Hepatocyte (in vitro differentiated cells): ENCODE measurements around the gene SHLD2.
"Not testable (repeated sequence)": the region's sequence is repeated elsewhere in the genome, so short reads cannot be mapped to it uniquely, and the experiment has no call there.

Experiments
- EZH2 ChIP-seq: fragments of 200-600 bp; sonication (generic); IDR thresholded peaks from 2 replicates; pipeline ENCODE4 v1.6.1; 2016; ENCODE audit warnings: antibody characterized with exemption, mild to moderate bottlenecking, borderline replicate concordance
- EZH2phosphoT487 ChIP-seq: fragments of 200-600 bp; sonication (generic); IDR thresholded peaks from one replicate; pipeline ENCODE4 v1.6.1; 2018; ENCODE audit warnings: antibody characterized with exemption, mild to moderate bottlenecking, low read depth, moderate library complexity; ENCODE audit not compliant: unreplicated experiment, severe bottlenecking
- TF ChIP-seq, protein P1 (sequence below): fragments of 200-600 bp; sonication (generic); IDR thresholded peaks from 2 replicates; pipeline ENCODE4 v1.5.1; 2016; ENCODE audit warnings: antibody characterized with exemption, mild to moderate bottlenecking; ENCODE audit not compliant: poor library complexity

DNA sequence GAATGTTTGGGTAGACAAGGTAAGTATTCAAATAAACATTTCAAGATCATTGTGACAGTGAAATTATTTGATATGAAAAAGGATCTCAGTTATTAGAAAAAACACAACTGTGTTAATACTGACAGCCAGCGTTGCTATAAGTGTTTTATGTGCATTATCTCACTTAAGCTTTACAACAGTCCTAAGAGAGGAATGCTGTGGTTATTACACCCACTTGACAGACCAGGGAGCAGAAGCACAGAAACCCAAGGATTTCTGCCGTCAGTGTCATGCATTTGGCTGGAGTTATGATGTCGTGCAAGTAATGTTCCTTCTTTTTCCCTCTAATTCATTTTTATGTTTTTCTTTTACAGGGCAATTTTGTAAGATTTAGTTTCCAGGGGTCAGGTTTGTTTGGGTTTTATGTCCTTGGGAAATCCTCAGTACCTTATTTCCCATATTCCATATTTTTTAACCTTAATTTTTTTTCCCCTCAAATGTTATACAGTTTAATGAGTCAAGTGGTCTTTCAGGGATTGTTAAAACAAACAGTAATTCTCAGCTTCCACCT lies 32.7 kb downstream of the SHLD2 start:
- TF ChIP-seq, protein P1, sequence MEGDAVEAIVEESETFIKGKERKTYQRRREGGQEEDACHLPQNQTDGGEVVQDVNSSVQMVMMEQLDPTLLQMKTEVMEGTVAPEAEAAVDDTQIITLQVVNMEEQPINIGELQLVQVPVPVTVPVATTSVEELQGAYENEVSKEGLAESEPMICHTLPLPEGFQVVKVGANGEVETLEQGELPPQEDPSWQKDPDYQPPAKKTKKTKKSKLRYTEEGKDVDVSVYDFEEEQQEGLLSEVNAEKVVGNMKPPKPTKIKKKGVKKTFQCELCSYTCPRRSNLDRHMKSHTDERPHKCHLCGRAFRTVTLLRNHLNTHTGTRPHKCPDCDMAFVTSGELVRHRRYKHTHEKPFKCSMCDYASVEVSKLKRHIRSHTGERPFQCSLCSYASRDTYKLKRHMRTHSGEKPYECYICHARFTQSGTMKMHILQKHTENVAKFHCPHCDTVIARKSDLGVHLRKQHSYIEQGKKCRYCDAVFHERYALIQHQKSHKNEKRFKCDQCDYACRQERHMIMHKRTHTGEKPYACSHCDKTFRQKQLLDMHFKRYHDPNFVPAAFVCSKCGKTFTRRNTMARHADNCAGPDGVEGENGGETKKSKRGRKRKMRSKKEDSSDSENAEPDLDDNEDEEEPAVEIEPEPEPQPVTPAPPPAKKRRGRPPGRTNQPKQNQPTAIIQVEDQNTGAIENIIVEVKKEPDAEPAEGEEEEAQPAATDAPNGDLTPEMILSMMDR, result not testable (repeated sequence)
- TF ChIP-seq EZH2phosphoT487, EZH2: not testable (repeated sequence)
